H9 (cell line): Measurements from ENCODE around the gene TMEM273. TPM values are rescaled to one million over a fixed set of nuclear protein-coding genes. Genes with fewer than 3 reads are reported as not detected.

Experiments used
- DNase-seq: peaks from one replicate; pipeline ENCODE4 v3.0.0-alpha.2; 2017
- H2AFZ ChIP-seq: one replicate; pipeline ENCODE4 v1.6.1; 2013; ENCODE audit warnings: mild to moderate bottlenecking, low read length, control low read depth, moderate library complexity
- H2AK5ac ChIP-seq: 2 replicates; pipeline ENCODE4 v1.6.1; 2013; ENCODE audit warnings: low read length, control low read depth, mixed read lengths; ENCODE audit not compliant: insufficient read length
- H2BK120ac ChIP-seq: one replicate; pipeline ENCODE4 v1.6.1; 2013; ENCODE audit warnings: low read depth, mild to moderate bottlenecking, low read length, control low read depth, inconsistent platforms; ENCODE audit not compliant: poor library complexity, severe bottlenecking
- H2BK12ac ChIP-seq: 2 replicates; pipeline ENCODE4 v1.6.1; 2013; ENCODE audit warnings: low read length, control low read depth, mixed read lengths, low read depth; ENCODE audit not compliant: insufficient read length
- H2BK15ac ChIP-seq: 2 replicates; pipeline ENCODE4 v1.6.1; 2013; ENCODE audit warnings: low read depth, low read length, control low read depth
- H2BK20ac ChIP-seq: one replicate; pipeline ENCODE4 v1.6.1; 2013; ENCODE audit warnings: low read depth, mild to moderate bottlenecking, low read length, control low read depth, inconsistent platforms; ENCODE audit not compliant: poor library complexity, severe bottlenecking
- H2BK5ac ChIP-seq: 2 replicates; pipeline ENCODE4 v1.6.1; 2013; ENCODE audit warnings: low read length, control low read depth, mixed read lengths; ENCODE audit not compliant: insufficient read length
- H3K14ac ChIP-seq: 2 replicates; pipeline ENCODE4 v1.6.1; 2013; ENCODE audit warnings: low read length, control low read depth; ENCODE audit not compliant: insufficient read depth
- H3K18ac ChIP-seq: 2 replicates; pipeline ENCODE4 v1.6.1; 2013; ENCODE audit warnings: low read depth, mild to moderate bottlenecking, mixed read lengths, low read length, control low read depth; ENCODE audit not compliant: insufficient read length
- H3K23ac ChIP-seq: 2 replicates; pipeline ENCODE4 v1.6.1; 2013; ENCODE audit warnings: low read length, control low read depth, mixed read lengths, low read depth; ENCODE audit not compliant: insufficient read length
- H3K23me2 ChIP-seq: 2 replicates; pipeline ENCODE4 v1.6.1; 2013; ENCODE audit warnings: low read depth, mild to moderate bottlenecking, mixed read lengths, low read length, control low read depth; ENCODE audit not compliant: insufficient read length, poor library complexity, severe bottlenecking
- H3K27ac ChIP-seq: 2 replicates; pipeline ENCODE4 v1.5.1; 2013; ENCODE audit warnings: low read length, control low read depth, mixed read lengths, low read depth; ENCODE audit not compliant: insufficient read length
- H3K27me3 ChIP-seq: 2 replicates; pipeline ENCODE4 v1.6.1; 2013; ENCODE audit warnings: low read length, control low read depth, inconsistent platforms; ENCODE audit not compliant: insufficient read depth
- H3K4ac ChIP-seq: 2 replicates; pipeline ENCODE4 v1.6.1; 2013; ENCODE audit warnings: low read depth, mild to moderate bottlenecking, control low read depth, inconsistent platforms, low read length, moderate library complexity
- H3K4me1 ChIP-seq: 2 replicates; pipeline ENCODE4 v1.6.1; 2013; ENCODE audit warnings: low read length, control low read depth, inconsistent platforms; ENCODE audit not compliant: insufficient read depth
- H3K4me2 ChIP-seq: 2 replicates; pipeline ENCODE4 v1.6.1; 2013; ENCODE audit warnings: low read length, control low read depth, mixed read lengths; ENCODE audit not compliant: insufficient read length, insufficient read depth
- H3K56ac ChIP-seq: 2 replicates; pipeline ENCODE4 v1.6.1; 2013; ENCODE audit warnings: low read depth, mild to moderate bottlenecking, mixed read lengths, low read length, control low read depth; ENCODE audit not compliant: insufficient read length
- H3K79me1 ChIP-seq: 2 replicates; pipeline ENCODE4 v1.6.1; 2013; ENCODE audit warnings: low read depth, mild to moderate bottlenecking, moderate library complexity, low read length, control low read depth, inconsistent platforms; ENCODE audit not compliant: insufficient read depth, poor library complexity, severe bottlenecking
- H3K79me2 ChIP-seq: 2 replicates; pipeline ENCODE4 v1.6.1; 2013; ENCODE audit warnings: low read length, control low read depth, inconsistent platforms; ENCODE audit not compliant: insufficient read depth
- H3K9ac ChIP-seq: 2 replicates; pipeline ENCODE4 v1.6.1; 2013; ENCODE audit warnings: low read length, control low read depth, mixed read lengths; ENCODE audit not compliant: insufficient read length; ENCODE audit errors: extremely low read depth
- H3K9me3 ChIP-seq: one replicate; pipeline ENCODE4 v1.6.1; 2013; ENCODE audit warnings: low read depth, low read length, inconsistent platforms; ENCODE audit not compliant: control insufficient read depth
- H3T11ph ChIP-seq: one replicate; pipeline ENCODE4 v1.6.1; 2013; ENCODE audit warnings: mild to moderate bottlenecking, low read length, control low read depth, inconsistent platforms
- H4K20me1 ChIP-seq: one replicate; pipeline ENCODE4 v1.6.1; 2013; ENCODE audit not compliant: control insufficient read depth, insufficient read length, insufficient read depth
- H4K5ac ChIP-seq: 2 replicates; pipeline ENCODE4 v1.6.1; 2013; ENCODE audit warnings: low read depth, mild to moderate bottlenecking, mixed read lengths, low read length, control low read depth; ENCODE audit not compliant: insufficient read length
- H4K8ac ChIP-seq: replicated peaks from 2 replicates; pipeline ENCODE4 v1.6.1; 2013; ENCODE audit warnings: low read length, control low read depth, mixed read lengths, low read depth; ENCODE audit not compliant: insufficient read length
- H4K91ac ChIP-seq: 2 replicates; pipeline ENCODE4 v1.6.1; 2013; ENCODE audit warnings: low read depth, mild to moderate bottlenecking, moderate library complexity, mixed read lengths, low read length, control low read depth; ENCODE audit not compliant: insufficient read length
- H3K27ac Mint-ChIP-seq, 3 experiments: 2 replicates in 2 of 3; 3 replicates in 1 of 3; pipeline ENCODE4 v1.8.0; 2020 to 2021; ENCODE audit warnings: mixed read lengths in 3 of 3, mild to moderate bottlenecking in 1 of 3, moderate library complexity in 1 of 3
- H3K27me3 Mint-ChIP-seq: 2 replicates; pipeline ENCODE4 v1.8.0; 2021; ENCODE audit warnings: low read depth, mild to moderate bottlenecking, moderate library complexity, mixed read lengths
- H3K36me3 Mint-ChIP-seq, 3 experiments: 2 replicates in 2 of 3; 3 replicates in 1 of 3; pipeline ENCODE4 v1.8.0; 2020 to 2021; ENCODE audit warnings: low read depth in 3 of 3, mixed read lengths in 3 of 3; ENCODE audit not compliant: insufficient read depth in 1 of 3
- H3K4me1 Mint-ChIP-seq, 2 experiments: 2 replicates each; pipeline ENCODE4 v1.8.0; 2020; ENCODE audit warnings: mixed read lengths in 2 of 2
- H3K4me3 Mint-ChIP-seq, 2 experiments: 2 replicates in 1 of 2; 3 replicates in 1 of 2; pipeline ENCODE4 v1.8.0; 2020 to 2021; ENCODE audit warnings: mild to moderate bottlenecking in 2 of 2, mixed read lengths in 2 of 2, moderate library complexity in 1 of 2
- H3K9me3 Mint-ChIP-seq, 2 experiments: 2 replicates in 1 of 2; 3 replicates in 1 of 2; pipeline ENCODE4 v1.8.0; 2020; ENCODE audit warnings: mild to moderate bottlenecking in 2 of 2, mixed read lengths in 2 of 2, moderate library complexity in 1 of 2
- CTCF ChIP-seq: fragments of 200-600 bp; sonication (generic); conservative IDR thresholded peaks from 3 replicates; pipeline ENCODE4 v1.8.0; 2021; ENCODE audit warnings: antibody characterized with exemption, mild to moderate bottlenecking
- WGBS: extraction: QIAGEN DNeasy Blood & Tissue Kit; methylation state at CpG from one replicate; pipeline ENCODE4 v1.1.7; 2013; ENCODE audit warnings: missing lambda C conversion rate, low lambda C conversion rate, mixed read lengths; ENCODE audit not compliant: insufficient read length; ENCODE audit errors: extremely low coverage; 5-methylcytosine and 5-hydroxymethylcytosine counted together
- total RNA-seq: library from RNA; stranded (reverse); gene quantifications from 2 replicates; pipeline ENCODE4 v1.2.1, GENCODE V29; 2021

Gene TMEM273
- total RNA-seq, 1 experiment from 2014 or later, result not detected

GRCh38 chr10:49116509-49117375, 71.4 kb downstream of the TMEM273 start:
- Histone ChIP-seq H3K79me1 (no peaks in the 10 kb centered on the region), H3K4me1 (no peaks in the 10 kb centered on the region), H2BK12ac (no peak overlapping the region), H3K23me2 (peaks cover 5% of the 10 kb centered on the region), H4K91ac (no peak overlapping the region), H3K27ac (no peak overlapping the region), H2BK15ac (no peak overlapping the region), H3K27me3 (no peaks in the 10 kb centered on the region; the same call in 1 of the 2 replicates), H2BK120ac (no peak overlapping the region), H3K79me2 (no peaks in the 10 kb centered on the region), H4K20me1 (no peaks in the 10 kb centered on the region), H3K9ac (no peak overlapping the region), H4K5ac (no peak overlapping the region), H3K4ac (no peak overlapping the region), H3K14ac (no peak overlapping the region), H3K9me3 (no peaks in the 10 kb centered on the region), H2AK5ac (no peak overlapping the region), H3K23ac (no peak overlapping the region), H4K8ac (no peak overlapping the region), H3T11ph (no peak overlapping the region), H3K56ac (no peak overlapping the region), H2AFZ (no peak overlapping the region), H2BK5ac (no peak overlapping the region), H3K4me2 (no peak overlapping the region), H2BK20ac (no peak overlapping the region), H3K18ac (no peak overlapping the region)
- Mint-ChIP-seq H3K4me1 (peaks cover 3 to 4% of the 10 kb centered on the region in 2 experiments; a peak in 1 of 4 replicates), H3K4me3 (peak overlapping the region in 1 of 2 experiments; percentile 69; a peak in 1 of 5 replicates), H3K36me3 (no peaks in the 10 kb centered on the region), H3K9me3 (no peaks in the 10 kb centered on the region; a peak in 1 of 5 replicates), H3K27me3 (peaks cover 36% of the 10 kb centered on the region), H3K27ac (no peak overlapping the region)
- no CpG with 5 or more reads among the region's 5 CpGs for WGBS
- no peak for TF ChIP-seq CTCF
- DNase-seq, result no peak
